ENCODE results near the gene GABRB1. TPM values are rescaled to one million over a fixed set of nuclear protein-coding genes. Genes with fewer than 3 reads are reported as not detected.
A peak's percentile ranks its signal among the peaks of the same experiment; 100 is the strongest.

Gene GABRB1
- total and polyA plus RNA-seq, 2 donors (not counting 3 experiments of a cell fraction or from before 2014, with no cell fraction given): not detected

- Histone ChIP-seq H3K27me3 (ENCODE audit: control insufficient read depth in 2 of 2, insufficient read depth in 2 of 2, low read length in 2 of 2) (no peaks in the 10 kb centered on the region), H3K79me2 (ENCODE audit: control insufficient read depth, insufficient read depth, low read length) (no peaks in the 10 kb centered on the region), H3K9me1 (replicated peaks; ENCODE audit: control insufficient read depth, extremely low read depth, insufficient read depth, low read length) (no peaks in the 10 kb centered on the region), H3K4me1 (ENCODE audit: control insufficient read depth, extremely low read depth, insufficient read depth, low read length) (no peaks in the 10 kb centered on the region), H2AFZ (ENCODE audit: low read depth, low read length) (no peak overlapping the region), H3K9me3 (replicated peaks; ENCODE audit: control insufficient read depth, insufficient read depth, low read length) (no peaks in the 10 kb centered on the region), H3K4me2 (ENCODE audit: insufficient read depth, low read length) (no peak overlapping the region), H3K9ac (replicated peaks; ENCODE audit: extremely low read depth, insufficient read depth, low read length) (no peak overlapping the region), H3K4me3 (replicated peaks in 1 of 3; ENCODE audit: insufficient read depth in 1 of 3, low read depth in 1 of 3, low read length in 3 of 3) (no peak overlapping the region), H3K27ac (ENCODE audit: insufficient read depth, low read depth, low read length) (no peak overlapping the region), H4K20me1 (replicated peaks; ENCODE audit: control insufficient read depth, extremely low read depth, insufficient read depth, low read length) (no peaks in the 10 kb centered on the region), H3K36me3 (ENCODE audit: control insufficient read depth in 2 of 2, extremely low read depth in 1 of 2, insufficient read depth in 2 of 2, low read length in 2 of 2) (peaks cover 2 to 3% of the 10 kb centered on the region in 2 experiments)
- TF ChIP-seq JUN (IDR thresholded peaks at IDR 0.05; ENCODE audit: borderline replicate concordance, insufficient read depth, insufficient read length, low read depth): no peak
- TF ChIP-seq POLR2AphosphoS5 (IDR thresholded peaks at IDR 0.05; ENCODE audit: insufficient read depth, low read depth, low read length): no peak
- no peak for TF ChIP-seq MAX (IDR thresholded peaks at IDR 0.05; ENCODE audit: insufficient read depth, insufficient read length)
- FAIRE-seq (no peak), DNase-seq (ENCODE audit: low read depth, low spot score) (no peak)
- dilution Hi-C loops (cut with MboI; ENCODE audit: extremely low pct_ligation_motif_present, low sequenced_read_pairs) (no loop called here), intact Hi-C loops (cut with micrococcal nuclease) (no loop called here)
- CTCF ChIA-PET: no interaction called here
- POLR2A ChIA-PET: no interaction called here
- BruUV-seq (replicated peaks): no TSS peak
Observed at GRCh38 chr4:47451657-47452056, 420.3 kb downstream of the GABRB1 start.

- Histone ChIP-seq H4K20me1 (replicated peaks; ENCODE audit: control insufficient read depth, extremely low read depth, insufficient read depth, low read length) (no peaks in the 10 kb centered on the region), H3K4me3 (replicated peaks in 1 of 3; ENCODE audit: insufficient read depth in 1 of 3, low read depth in 1 of 3, low read length in 3 of 3) (peak overlapping the region; percentile 56 to 91 (median 84)), H3K9ac (replicated peaks; ENCODE audit: extremely low read depth, insufficient read depth, low read length) (peak overlapping the region; percentile 77), H3K27me3 (ENCODE audit: control insufficient read depth in 2 of 2, insufficient read depth in 2 of 2, low read length in 2 of 2) (no peaks in the 10 kb centered on the region), H3K4me1 (ENCODE audit: control insufficient read depth, extremely low read depth, insufficient read depth, low read length) (peaks cover 5% of the 10 kb centered on the region), H3K9me1 (replicated peaks; ENCODE audit: control insufficient read depth, extremely low read depth, insufficient read depth, low read length) (no peaks in the 10 kb centered on the region), H2AFZ (ENCODE audit: low read depth, low read length) (peak overlapping the region; percentile 87), H3K9me3 (replicated peaks; ENCODE audit: control insufficient read depth, insufficient read depth, low read length) (no peaks in the 10 kb centered on the region), H3K27ac (ENCODE audit: insufficient read depth, low read depth, low read length) (peak overlapping the region; percentile 44), H3K36me3 (ENCODE audit: control insufficient read depth in 2 of 2, extremely low read depth in 1 of 2, insufficient read depth in 2 of 2, low read length in 2 of 2) (peaks cover 0 to 3% of the 10 kb centered on the region in 2 experiments), H3K79me2 (ENCODE audit: control insufficient read depth, insufficient read depth, low read length) (peaks cover 4% of the 10 kb centered on the region), H3K4me2 (ENCODE audit: insufficient read depth, low read length) (peak overlapping the region; percentile 94)
- DNase-seq (ENCODE audit: low read depth, low spot score) (no peak), FAIRE-seq (no peak)
- intact Hi-C loops (cut with micrococcal nuclease): loop anchor here (1.0 to 10.0 kb wide), 5 partner anchors 22 to 452 kb away; partner anchors contain the start of genes ATP10D and NFXL1
- TSS peak; percentile 28 for BruUV-seq (replicated peaks)
- POLR2A ChIA-PET: interaction anchor here (0.8 to 1.0 kb wide), 2 partner anchors 22 to 452 kb away, joined by 3 to 9 read pairs; partner anchors contain the start of genes ATP10D and NFXL1
- TF ChIP-seq EZH2 (IDR thresholded peaks at IDR 0.05; ENCODE audit: borderline replicate concordance, low read depth, low read length, severe bottlenecking): no peak
- TF ChIP-seq MYC (IDR thresholded peaks at IDR 0.05; ENCODE audit: low read depth, low read length): no peak
- dilution Hi-C loops (cut with MboI; ENCODE audit: extremely low pct_ligation_motif_present, low sequenced_read_pairs): no loop called here
- CTCF ChIA-PET: interaction anchor here (1.0 to 2.0 kb wide), 11 partner anchors 9 to 115 kb away, joined by 3 to 14 read pairs (median 6); partner anchors contain the start of gene ATP10D
Observed at GRCh38 chr4:47462799-47463234, 431.4 kb downstream of the GABRB1 start.

All from endothelial cell of umbilical vein (primary cell).